Lung (tissue), 12 donors: ENCODE measurements around the gene ACADM. TPM values are rescaled to one million over a fixed set of nuclear protein-coding genes. Genes with fewer than 3 reads are reported as not detected.
"Not testable (repeated sequence)": the region's sequence is repeated elsewhere in the genome, so short reads cannot be mapped to it uniquely, and the experiment has no call there.

ENCODE experiments used
- ATAC-seq: fragments of 200-7000 bp; cut with Tn5 transposase; one replicate; pipeline ENCODE4 v1.9.1; 2020; ENCODE audit warnings: moderate number of reproducible peaks; ENCODE audit not compliant: insufficient read depth, low FRiP score
- DNase-seq, 3 donors: peaks; one replicate each; pipeline ENCODE4 v3.0.0-alpha.2; 2013 to 2017
- H3K27ac ChIP-seq, 2 donors: one replicate each; pipeline ENCODE4 v1.5.1; 2013; ENCODE audit warnings: mild to moderate bottlenecking in 2 of 2, moderate library complexity in 2 of 2, control low read depth in 1 of 2, inconsistent platforms in 1 of 2, low read depth in 1 of 2, low read length in 1 of 2
- H3K27me3 ChIP-seq, 3 donors: one replicate each; pipeline ENCODE4 v1.5.1; 2013; ENCODE audit warnings: low read length in 2 of 3; ENCODE audit not compliant: control insufficient read depth in 3 of 3, insufficient read depth in 3 of 3
- H3K36me3 ChIP-seq, 4 donors: one replicate each; pipeline ENCODE4 v1.5.1; 2013; ENCODE audit warnings: low read length in 4 of 4, mild to moderate bottlenecking in 1 of 4, moderate library complexity in 1 of 4; ENCODE audit not compliant: control insufficient read depth in 4 of 4, insufficient read depth in 4 of 4
- H3K4me1 ChIP-seq, 5 donors: one replicate each; pipeline ENCODE4 v1.5.1; 2013; ENCODE audit warnings: low read length in 5 of 5, mild to moderate bottlenecking in 2 of 5, moderate library complexity in 1 of 5; ENCODE audit not compliant: control insufficient read depth in 5 of 5, insufficient read depth in 5 of 5
- H3K4me3 ChIP-seq: one replicate; pipeline ENCODE4 v1.5.1; 2013; ENCODE audit warnings: mild to moderate bottlenecking, control low read depth, moderate library complexity
- H3K9ac ChIP-seq, 2 donors: one replicate each; pipeline ENCODE4 v1.5.1; 2013; ENCODE audit warnings: low read length in 2 of 2, control low read depth in 1 of 2; ENCODE audit not compliant: insufficient read depth in 1 of 2
- H3K9me3 ChIP-seq, 4 donors: one replicate each; pipeline ENCODE4 v1.5.1; 2013; ENCODE audit warnings: low read length in 3 of 4, mild to moderate bottlenecking in 1 of 4, moderate library complexity in 1 of 4; ENCODE audit not compliant: control insufficient read depth in 4 of 4, insufficient read depth in 3 of 4
- WGBS, 2 donors: extraction: QIAGEN DNeasy Blood & Tissue Kit; methylation state at CpG; one replicate each; pipeline ENCODE4 v1.1.7; 2013; 5-methylcytosine and 5-hydroxymethylcytosine counted together
- polyA plus RNA-seq, 2 donors: library from polyadenylated mRNA; stranded (reverse); fragments of 200-250 nt; gene quantifications; one replicate each; pipeline ENCODE4 v1.2.1, GENCODE V29; 2013
- total RNA-seq, 2 donors: library from RNA; depleted of rRNA in 1 of 2; stranded (reverse); fragments of >200 nt in 1 of 2; gene quantifications; one replicate each; pipeline ENCODE4 v1.2.1, GENCODE V29; 2014 to 2021
- TF ChIP-seq, protein P1 (sequence below): IDR thresholded peaks from 2 replicates; pipeline ENCODE4 v1.5.1; 2012; ENCODE audit warnings: mild to moderate bottlenecking; ENCODE audit errors: control extremely low read depth, extremely low read depth
- donor health status: control.
- donor health status: control.
- donor health status: Bipolar disorder and iron deficiency.
- donor health status: healthy.
- donor health status: DM: yes; HTN: yes; CAD: no.

The ACADM gene
- total and polyA plus RNA-seq, 4 donors: 14.9 to 71.5 (median 31.4) TPM

GRCh38 chr1:75720325-75720724, 4.2 kb upstream of the ACADM start:
- no peaks in the 10 kb centered on the region for H3K9me3 ChIP-seq
- ATAC-seq (no peak), DNase-seq (no peak)
- peaks cover 0 to 8% (median 0%) of the 10 kb centered on the region in 5 donors for H3K4me1 ChIP-seq
- H3K27me3 ChIP-seq: no peaks in the 10 kb centered on the region
- H3K4me3 ChIP-seq: no peak overlapping the region
- H3K9ac ChIP-seq: no peak overlapping the region
- no peaks in the 10 kb centered on the region for H3K36me3 ChIP-seq
- no peak overlapping the region for H3K27ac ChIP-seq
- TF ChIP-seq, protein P1, sequence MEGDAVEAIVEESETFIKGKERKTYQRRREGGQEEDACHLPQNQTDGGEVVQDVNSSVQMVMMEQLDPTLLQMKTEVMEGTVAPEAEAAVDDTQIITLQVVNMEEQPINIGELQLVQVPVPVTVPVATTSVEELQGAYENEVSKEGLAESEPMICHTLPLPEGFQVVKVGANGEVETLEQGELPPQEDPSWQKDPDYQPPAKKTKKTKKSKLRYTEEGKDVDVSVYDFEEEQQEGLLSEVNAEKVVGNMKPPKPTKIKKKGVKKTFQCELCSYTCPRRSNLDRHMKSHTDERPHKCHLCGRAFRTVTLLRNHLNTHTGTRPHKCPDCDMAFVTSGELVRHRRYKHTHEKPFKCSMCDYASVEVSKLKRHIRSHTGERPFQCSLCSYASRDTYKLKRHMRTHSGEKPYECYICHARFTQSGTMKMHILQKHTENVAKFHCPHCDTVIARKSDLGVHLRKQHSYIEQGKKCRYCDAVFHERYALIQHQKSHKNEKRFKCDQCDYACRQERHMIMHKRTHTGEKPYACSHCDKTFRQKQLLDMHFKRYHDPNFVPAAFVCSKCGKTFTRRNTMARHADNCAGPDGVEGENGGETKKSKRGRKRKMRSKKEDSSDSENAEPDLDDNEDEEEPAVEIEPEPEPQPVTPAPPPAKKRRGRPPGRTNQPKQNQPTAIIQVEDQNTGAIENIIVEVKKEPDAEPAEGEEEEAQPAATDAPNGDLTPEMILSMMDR: no peak
- 95 to 97% methylated on average over 4 of the region's 4 CpGs for WGBS, 2 donors

DNA sequence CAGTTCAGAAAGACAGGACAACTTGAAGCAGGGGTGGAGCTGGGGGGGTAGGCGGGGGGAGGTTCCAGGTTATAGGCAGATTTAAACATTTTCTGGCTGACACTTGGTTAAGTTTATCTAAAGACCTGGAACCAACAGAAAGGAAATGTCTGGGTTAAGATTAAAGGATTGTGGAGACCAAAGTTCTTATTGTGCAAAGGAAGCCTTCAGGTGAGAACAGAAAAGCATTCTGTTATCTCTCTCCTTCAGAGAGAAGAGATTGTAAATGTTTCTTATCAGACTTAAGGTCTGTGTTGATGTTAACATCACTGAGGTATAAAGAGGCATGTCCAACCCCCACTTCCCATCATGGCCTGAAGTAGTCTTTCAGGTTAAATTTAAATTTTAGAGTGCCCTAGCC, 3.7 kb upstream of the ACADM start:
- ATAC-seq: no peak
- Histone ChIP-seq H3K4me3 (no peak overlapping the region), H3K27me3 (no peaks in the 10 kb centered on the region), H3K4me1 (peaks cover 0 to 13% (median 3%) of the 10 kb centered on the region in 5 donors), H3K9ac (no peak overlapping the region), H3K27ac (no peak overlapping the region), H3K36me3 (no peaks in the 10 kb centered on the region), H3K9me3 (no peaks in the 10 kb centered on the region)
- TF ChIP-seq, protein P1: no peak
- WGBS, 2 donors: 92 to 97% methylated on average over 1 of the region's 1 CpG
- DNase-seq: no peak

DNA sequence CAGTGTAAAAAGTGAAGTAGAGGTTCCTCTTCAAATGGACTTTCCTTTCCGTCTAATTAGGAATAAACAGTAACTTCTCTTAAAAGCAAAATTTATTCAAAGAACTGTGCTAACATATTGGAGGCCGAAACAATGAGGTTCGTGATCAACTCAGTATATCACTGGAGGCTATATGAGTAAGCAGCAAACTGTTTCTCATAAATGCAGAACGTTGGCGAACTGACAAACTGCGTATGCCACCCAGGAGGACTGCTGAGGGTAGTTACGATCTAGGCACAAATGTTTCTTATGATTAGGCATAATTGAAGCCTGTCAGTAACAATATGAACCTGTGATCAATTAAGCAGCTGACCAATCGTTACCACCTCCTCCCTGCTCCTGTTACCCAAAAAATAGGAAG, 2.3 kb upstream of the ACADM start:
- 95% methylated on average over 8 of the region's 8 CpGs for WGBS, 2 donors
- not testable (repeated sequence) for H3K27ac ChIP-seq, DNase-seq, ATAC-seq, H3K9me3 ChIP-seq, H3K36me3 ChIP-seq, H3K4me3 ChIP-seq, H3K9ac ChIP-seq, H3K27me3 ChIP-seq
- H3K4me1 ChIP-seq: peaks cover 0 to 21% (median 4%) of the 10 kb centered on the region in 5 donors

- no peak overlapping the region for H3K9ac ChIP-seq
- H3K27ac ChIP-seq: no peak overlapping the region
- no peak for ATAC-seq
- WGBS, 2 donors: 97 to 98% methylated on average over 9 of the region's 9 CpGs
- no peaks in the 10 kb centered on the region for H3K36me3 ChIP-seq
- no peak for DNase-seq
- H3K27me3 ChIP-seq: no peaks in the 10 kb centered on the region
- no peak overlapping the region for H3K4me3 ChIP-seq
- peaks cover 0 to 21% (median 7%) of the 10 kb centered on the region in 5 donors for H3K4me1 ChIP-seq
- TF ChIP-seq, protein P1: no peak
- no peaks in the 10 kb centered on the region for H3K9me3 ChIP-seq
Measured at GRCh38 chr1:75722966-75723365, 1.5 kb upstream of the ACADM start.
